HUES64 (cell line): ENCODE results near the gene RAB31.

Experiments used
- H3K27ac ChIP-seq: 2 replicates; pipeline ENCODE4 v1.7.0; 2013; ENCODE audit warnings: low read depth, low read length, inconsistent platforms
- H3K27me3 ChIP-seq: 2 replicates; pipeline ENCODE4 v1.6.1; 2013; ENCODE audit warnings: mild to moderate bottlenecking, low read length; ENCODE audit not compliant: insufficient read depth
- H3K36me3 ChIP-seq: 2 replicates; pipeline ENCODE4 v1.6.1; 2013; ENCODE audit warnings: mild to moderate bottlenecking, low read length; ENCODE audit not compliant: insufficient read depth
- H3K4me1 ChIP-seq: 2 replicates; pipeline ENCODE4 v1.6.1; 2013; ENCODE audit warnings: mild to moderate bottlenecking, low read length, moderate library complexity; ENCODE audit not compliant: insufficient read depth
- H3K4me3 ChIP-seq: 2 replicates; pipeline ENCODE4 v1.5.1; 2013; ENCODE audit warnings: mild to moderate bottlenecking, low read length, moderate library complexity
- H3K9ac ChIP-seq: 2 replicates; pipeline ENCODE4 v1.6.1; 2013; ENCODE audit warnings: mild to moderate bottlenecking, low read depth, low read length
- H3K9me3 ChIP-seq: 2 replicates; pipeline ENCODE4 v1.6.1; 2013; ENCODE audit warnings: low read depth, low read length; ENCODE audit not compliant: insufficient read depth
- WGBS: fragments of 150-250, 120-280 bp; methylation state at CpG from one replicate; pipeline ENCODE4 v1.1.7; 2013; ENCODE audit warnings: missing lambda C conversion rate; 5-methylcytosine and 5-hydroxymethylcytosine counted together

Gene RAB31

GRCh38 chr18:9835113-9835755 lies 127.1 kb downstream of the RAB31 start:
- Histone ChIP-seq H3K4me1 (peaks cover 44% of the 10 kb centered on the region), H3K27me3 (no peaks in the 10 kb centered on the region), H3K36me3 (no peaks in the 10 kb centered on the region), H3K9ac (peak overlapping the region; percentile 21; the same call in 1 of the 2 replicates), H3K27ac (peak overlapping the region; percentile 87), H3K9me3 (no peaks in the 10 kb centered on the region), H3K4me3 (peak overlapping the region; percentile 21)
- WGBS, result 57% methylated on average over 11 of the region's 11 CpGs

GRCh38 chr18:9835825-9836224 lies 127.7 kb downstream of the RAB31 start:
- 75% methylated on average over 10 of the region's 10 CpGs for WGBS
- H3K27me3 ChIP-seq, result no peaks in the 10 kb centered on the region
- H3K4me3 ChIP-seq, result no peak overlapping the region
- no peak overlapping the region for H3K9ac ChIP-seq
- no peaks in the 10 kb centered on the region for H3K9me3 ChIP-seq
- peaks cover 44% of the 10 kb centered on the region for H3K4me1 ChIP-seq
- H3K27ac ChIP-seq, result peak overlapping the region; percentile 87; the same call in 1 of the 2 replicates
- no peaks in the 10 kb centered on the region for H3K36me3 ChIP-seq

- Histone ChIP-seq H3K4me3 (no peak overlapping the region), H3K9ac (no peak overlapping the region), H3K9me3 (no peaks in the 10 kb centered on the region), H3K36me3 (no peaks in the 10 kb centered on the region), H3K4me1 (peaks cover 44% of the 10 kb centered on the region), H3K27ac (peak overlapping the region; percentile 67; the same call in 1 of the 2 replicates), H3K27me3 (no peaks in the 10 kb centered on the region)
- 54% methylated on average over 10 of the region's 10 CpGs for WGBS
Measured at GRCh38 chr18:9838144-9838877, 130.2 kb downstream of the RAB31 start.

- Histone ChIP-seq H3K4me3 (no peak overlapping the region), H3K9ac (no peak overlapping the region), H3K27me3 (no peaks in the 10 kb centered on the region), H3K27ac (no peak overlapping the region), H3K36me3 (no peaks in the 10 kb centered on the region), H3K9me3 (no peaks in the 10 kb centered on the region), H3K4me1 (peaks cover 43% of the 10 kb centered on the region)
- 92% methylated on average over 8 of the region's 8 CpGs for WGBS
Measured at GRCh38 chr18:9839211-9839610, 131.1 kb downstream of the RAB31 start.

- Histone ChIP-seq H3K4me3 (no peak overlapping the region), H3K27me3 (no peaks in the 10 kb centered on the region), H3K9ac (no peak overlapping the region), H3K4me1 (peaks cover 40% of the 10 kb centered on the region), H3K36me3 (no peaks in the 10 kb centered on the region), H3K27ac (no peak overlapping the region), H3K9me3 (no peaks in the 10 kb centered on the region)
- 49% methylated on average over 10 of the region's 10 CpGs for WGBS
Measured at GRCh38 chr18:9839853-9840252, 131.8 kb downstream of the RAB31 start.

GRCh38 chr18:9841752-9842151 lies 133.7 kb downstream of the RAB31 start:
- 94% methylated on average over 4 of the region's 4 CpGs for WGBS
- Histone ChIP-seq H3K27me3 (no peaks in the 10 kb centered on the region), H3K4me3 (no peak overlapping the region), H3K9ac (no peak overlapping the region), H3K9me3 (no peaks in the 10 kb centered on the region), H3K36me3 (no peaks in the 10 kb centered on the region), H3K4me1 (peaks cover 27% of the 10 kb centered on the region), H3K27ac (no peak overlapping the region)

GRCh38 chr18:9842448-9842847 lies 134.3 kb downstream of the RAB31 start:
- Histone ChIP-seq H3K4me3 (no peak overlapping the region), H3K4me1 (peaks cover 27% of the 10 kb centered on the region), H3K9me3 (no peaks in the 10 kb centered on the region), H3K9ac (no peak overlapping the region), H3K36me3 (no peaks in the 10 kb centered on the region), H3K27ac (no peak overlapping the region), H3K27me3 (no peaks in the 10 kb centered on the region)
- 95% methylated on average over 6 of the region's 6 CpGs for WGBS

GRCh38 chr18:9845256-9845655 lies 137.2 kb downstream of the RAB31 start:
- over 99% methylated on average over 3 of the region's 3 CpGs for WGBS
- H3K27me3 ChIP-seq, result no peaks in the 10 kb centered on the region

GRCh38 chr18:9846162-9846925 lies 138.2 kb downstream of the RAB31 start:
- no peaks in the 10 kb centered on the region for H3K9me3 ChIP-seq
- H3K4me3 ChIP-seq, result no peak overlapping the region
- no peaks in the 10 kb centered on the region for H3K36me3 ChIP-seq
- no peak overlapping the region for H3K27ac ChIP-seq
- peaks cover 6% of the 10 kb centered on the region for H3K4me1 ChIP-seq
- H3K27me3 ChIP-seq, result no peaks in the 10 kb centered on the region
- no peak overlapping the region for H3K9ac ChIP-seq
- 94% methylated on average over 10 of the region's 10 CpGs for WGBS

More at GRCh38 chr18:9845256-9845655, 137.2 kb downstream of the RAB31 start:
- H3K4me3 ChIP-seq, result no peak overlapping the region
- H3K27ac ChIP-seq, result no peak overlapping the region
- no peak overlapping the region for H3K9ac ChIP-seq
- H3K4me1 ChIP-seq, result peaks cover 6% of the 10 kb centered on the region
- no peaks in the 10 kb centered on the region for H3K9me3 ChIP-seq
- no peaks in the 10 kb centered on the region for H3K36me3 ChIP-seq

GRCh38 chr18:9848170-9848879 lies 140.2 kb downstream of the RAB31 start:
- H3K27ac ChIP-seq, result no peak overlapping the region
- H3K4me1 ChIP-seq, result peaks cover 6% of the 10 kb centered on the region
- H3K9me3 ChIP-seq, result peaks cover 7% of the 10 kb centered on the region; the same call in 1 of the 2 replicates
- no peaks in the 10 kb centered on the region for H3K36me3 ChIP-seq
- H3K4me3 ChIP-seq, result no peak overlapping the region
- H3K9ac ChIP-seq, result no peak overlapping the region
- 95% methylated on average over 5 of the region's 5 CpGs for whole genome bisulfite sequencing
- H3K27me3 ChIP-seq, result no peaks in the 10 kb centered on the region
